ENCODE measurements around the gene FN1.

FN1 gene

DNA sequence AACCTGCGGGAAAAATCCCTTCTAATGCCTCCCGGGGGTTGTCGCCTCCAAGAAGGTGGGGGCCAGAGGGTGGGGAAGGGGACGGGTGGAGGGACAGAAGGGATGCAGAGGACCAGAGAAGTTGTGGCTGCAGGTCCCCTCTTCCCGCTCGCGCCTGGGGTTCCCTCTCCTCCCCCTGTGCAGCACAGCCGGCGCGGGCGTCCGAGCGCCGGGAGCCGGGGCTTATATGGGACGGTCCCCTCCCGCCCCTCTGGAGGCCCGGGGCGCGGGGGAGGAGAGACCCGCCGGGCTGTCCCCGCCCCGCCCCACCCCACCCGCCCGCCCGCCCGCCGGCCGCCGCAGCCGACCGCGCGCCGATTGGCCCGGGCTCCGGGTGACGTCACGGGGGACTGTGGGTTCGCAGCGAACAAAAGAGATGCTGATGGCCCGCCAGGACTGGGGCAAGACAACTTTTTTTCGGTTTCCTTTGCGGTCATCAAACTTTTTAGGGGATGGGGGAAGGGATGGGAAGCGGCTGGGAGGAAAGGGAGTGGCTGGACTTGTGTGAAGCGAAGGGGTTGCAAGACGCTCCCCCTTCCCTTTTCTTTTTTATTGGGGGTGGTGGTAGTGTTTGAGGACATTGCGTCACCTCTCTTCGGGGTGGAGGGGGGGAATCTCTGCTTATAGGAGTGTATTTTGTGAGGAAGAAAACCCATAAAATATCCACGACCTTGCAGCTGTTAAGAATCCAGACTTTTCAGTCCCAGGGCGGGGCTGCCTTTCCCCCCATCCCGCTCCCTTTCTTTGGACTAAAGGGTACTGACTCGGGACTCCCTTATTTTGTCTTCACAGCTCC lies at the start of gene FN1:
Gene FN1 (minus strand): TSS at position 199 of the 835 bp plus-strand sequence. CDS start 266 bp downstream, outside the sequence.
- Mint-ChIP-seq H3K4me3 (peak within 1 kb of the TSS; percentile 78 to 84), H3K27me3 (peaks cover 52 to 72% of the 10 kb centered on the region in 2 donors), H3K27ac (no peak within 1 kb of the TSS), H3K4me1 (peaks cover 9 to 18% of the 10 kb centered on the region in 2 donors), H3K9me3 (no peaks in the 10 kb centered on the region), H3K36me3 (no peaks in the 10 kb centered on the region)
- peak; percentile 73 to 78 for ATAC-seq (replicated peaks)
- peak; percentile 24 for DNase-seq

GRCh38 chr2:215485032-215485431 lies 49.2 kb upstream of the FN1 start:
- H3K9me3 Mint-ChIP-seq, result peaks cover 4 to 5% of the 10 kb centered on the region in 2 donors
- no peak overlapping the region for H3K27ac Mint-ChIP-seq
- no peaks in the 10 kb centered on the region for H3K36me3 Mint-ChIP-seq
- no peaks in the 10 kb centered on the region for H3K4me1 Mint-ChIP-seq
- peaks cover 6 to 12% of the 10 kb centered on the region in 2 donors for H3K27me3 Mint-ChIP-seq
- H3K4me3 Mint-ChIP-seq, result no peak overlapping the region
- ATAC-seq (replicated peaks), result no peak
- no peak for DNase-seq

GRCh38 chr2:215484570-215484969 lies 48.7 kb upstream of the FN1 start:
- DNase-seq (no peak), ATAC-seq (replicated peaks) (no peak)
- peaks cover 4 to 5% of the 10 kb centered on the region in 2 donors for H3K9me3 Mint-ChIP-seq
- no peak overlapping the region for H3K27ac Mint-ChIP-seq
- H3K36me3 Mint-ChIP-seq, result no peaks in the 10 kb centered on the region
- peaks cover 6 to 13% of the 10 kb centered on the region in 2 donors for H3K27me3 Mint-ChIP-seq
- H3K4me3 Mint-ChIP-seq, result no peak overlapping the region
- no peaks in the 10 kb centered on the region for H3K4me1 Mint-ChIP-seq

DNA sequence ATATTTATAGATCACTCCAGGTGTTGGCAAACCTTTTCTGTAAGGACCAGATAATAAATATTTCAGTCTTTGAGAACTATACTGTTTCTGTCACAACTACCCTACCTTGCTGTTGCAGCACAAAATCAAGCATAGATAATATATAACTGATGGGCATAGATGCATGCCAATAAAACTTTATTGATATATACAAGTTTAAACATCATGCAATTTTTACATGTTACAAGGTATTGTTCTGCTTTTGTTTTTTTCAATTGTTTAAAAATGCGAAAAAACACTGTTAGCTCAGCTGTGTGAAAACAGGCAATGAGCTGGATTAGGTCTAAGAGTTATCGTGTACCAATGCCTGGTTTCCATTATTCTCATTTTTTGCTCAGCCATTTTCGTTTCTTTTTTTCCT lies 47.6 kb upstream of the FN1 start:
- H3K4me1 Mint-ChIP-seq, result no peaks in the 10 kb centered on the region
- no peak overlapping the region for H3K4me3 Mint-ChIP-seq
- H3K27ac Mint-ChIP-seq, result no peak overlapping the region
- H3K27me3 Mint-ChIP-seq, result peaks cover 6 to 13% of the 10 kb centered on the region in 2 donors
- no peaks in the 10 kb centered on the region for H3K36me3 Mint-ChIP-seq
- no peak for ATAC-seq (replicated peaks)
- peaks cover 2% of the 10 kb centered on the region in 2 donors for H3K9me3 Mint-ChIP-seq
- DNase-seq, result no peak

GRCh38 chr2:215479536-215480240 lies 43.8 kb upstream of the FN1 start:
- Mint-ChIP-seq H3K4me1 (no peaks in the 10 kb centered on the region), H3K4me3 (no peak overlapping the region), H3K9me3 (no peaks in the 10 kb centered on the region), H3K36me3 (no peaks in the 10 kb centered on the region), H3K27ac (no peak overlapping the region), H3K27me3 (peaks cover 6 to 13% of the 10 kb centered on the region in 2 donors)
- DNase-seq (no peak), ATAC-seq (replicated peaks) (no peak)

DNA sequence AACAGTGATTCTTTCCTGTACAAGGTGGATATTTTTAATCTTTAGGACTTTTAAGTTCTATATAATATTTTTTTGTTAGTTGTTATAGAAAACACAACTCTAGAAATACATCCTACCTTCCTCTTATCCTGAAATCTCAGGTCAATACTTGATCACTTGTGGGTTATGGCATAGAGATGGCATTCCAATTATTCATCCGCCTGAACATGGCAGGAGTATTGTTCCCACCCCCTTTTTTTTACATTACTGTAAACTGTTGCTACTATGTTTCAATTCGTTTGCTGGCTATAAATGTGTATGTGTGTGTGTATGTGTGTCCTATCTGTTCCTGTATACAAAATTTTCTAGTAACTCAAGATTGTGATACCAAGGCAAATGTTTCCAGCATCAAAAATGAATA lies 43.3 kb upstream of the FN1 start:
- Mint-ChIP-seq H3K4me1 (no peaks in the 10 kb centered on the region), H3K9me3 (no peaks in the 10 kb centered on the region), H3K27ac (no peak overlapping the region), H3K4me3 (no peak overlapping the region), H3K27me3 (peaks cover 6 to 13% of the 10 kb centered on the region in 2 donors), H3K36me3 (no peaks in the 10 kb centered on the region)
- DNase-seq, result no peak
- no peak for ATAC-seq (replicated peaks)

- ATAC-seq (replicated peaks) (no peak), DNase-seq (no peak)
- H3K27ac Mint-ChIP-seq, result no peak overlapping the region
- H3K36me3 Mint-ChIP-seq, result no peaks in the 10 kb centered on the region
- H3K9me3 Mint-ChIP-seq, result no peaks in the 10 kb centered on the region
- H3K27me3 Mint-ChIP-seq, result peaks cover 6 to 10% of the 10 kb centered on the region in 2 donors
- H3K4me3 Mint-ChIP-seq, result no peak overlapping the region
- no peaks in the 10 kb centered on the region for H3K4me1 Mint-ChIP-seq
These were observed 40.6 kb upstream of the FN1 start for GRCh38 chr2:215476424-215476823.

DNA sequence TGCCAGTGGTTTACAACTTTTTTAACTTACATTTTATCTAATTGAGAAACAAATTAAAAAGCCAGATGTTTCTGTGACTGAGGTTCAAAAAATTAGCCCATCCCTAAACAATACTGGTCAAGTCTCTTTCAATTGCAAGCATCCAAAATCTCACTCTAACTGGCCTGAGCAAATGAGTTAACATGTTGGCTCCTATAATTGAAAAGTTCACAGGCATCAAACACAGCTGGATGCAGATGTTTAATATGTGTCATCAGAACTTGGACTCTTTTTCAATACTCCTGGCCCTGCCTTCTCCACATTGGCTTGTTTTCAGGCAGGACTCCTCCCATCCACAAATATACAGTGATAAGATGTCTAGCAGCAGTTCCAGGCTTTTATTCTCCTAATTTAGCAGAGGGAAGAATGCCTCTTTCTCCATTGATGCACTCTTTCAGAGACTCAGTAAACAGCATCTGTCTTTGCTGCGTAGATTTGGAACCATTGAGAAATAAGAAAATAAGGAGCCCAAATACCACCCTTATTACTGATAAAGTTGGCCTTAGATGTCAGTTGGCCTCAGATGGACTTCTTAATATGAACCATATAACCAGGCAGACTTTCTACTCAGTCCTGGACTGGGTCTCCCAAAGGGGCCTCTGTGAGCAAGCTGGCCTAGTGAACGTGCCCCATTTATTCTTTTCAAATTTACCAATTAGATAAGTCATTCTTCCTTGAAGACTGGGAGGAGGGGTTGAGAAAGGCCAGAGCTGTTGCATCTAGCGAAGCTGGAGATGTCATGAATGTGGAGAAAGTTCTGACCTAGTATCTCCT lies 30.4 kb upstream of the FN1 start:
- no peak overlapping the region for H3K27ac Mint-ChIP-seq
- no peak for DNase-seq
- H3K4me3 Mint-ChIP-seq, result no peak overlapping the region
- H3K9me3 Mint-ChIP-seq, result no peaks in the 10 kb centered on the region
- no peak for ATAC-seq (replicated peaks)
- no peaks in the 10 kb centered on the region for H3K36me3 Mint-ChIP-seq
- no peaks in the 10 kb centered on the region for H3K4me1 Mint-ChIP-seq
- peaks cover 8 to 14% of the 10 kb centered on the region in 2 donors for H3K27me3 Mint-ChIP-seq

DNA sequence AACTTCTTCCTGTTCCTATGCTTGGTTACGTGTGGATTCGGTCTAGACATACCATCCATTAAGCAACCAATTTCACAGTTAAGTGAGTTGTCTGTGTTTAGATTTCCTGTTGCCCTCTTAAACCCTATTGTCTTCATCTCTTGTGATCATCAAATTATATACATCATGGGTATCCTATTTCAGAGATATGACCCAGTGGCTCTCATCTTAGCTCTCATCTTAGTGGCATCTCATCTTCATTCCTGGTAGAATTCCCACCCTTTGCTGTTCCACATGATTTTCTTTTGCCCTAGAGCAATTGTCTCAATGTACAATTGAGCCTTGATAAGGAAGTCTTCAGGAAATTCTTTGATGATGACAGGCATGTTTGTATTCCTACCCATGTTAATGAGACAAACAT lies 29.4 kb upstream of the FN1 start:
- DNase-seq, result no peak
- Mint-ChIP-seq H3K27me3 (peaks cover 8 to 14% of the 10 kb centered on the region in 2 donors), H3K27ac (no peak overlapping the region), H3K4me3 (no peak overlapping the region), H3K36me3 (no peaks in the 10 kb centered on the region), H3K4me1 (no peaks in the 10 kb centered on the region), H3K9me3 (no peaks in the 10 kb centered on the region)
- no peak for ATAC-seq (replicated peaks)

DNA sequence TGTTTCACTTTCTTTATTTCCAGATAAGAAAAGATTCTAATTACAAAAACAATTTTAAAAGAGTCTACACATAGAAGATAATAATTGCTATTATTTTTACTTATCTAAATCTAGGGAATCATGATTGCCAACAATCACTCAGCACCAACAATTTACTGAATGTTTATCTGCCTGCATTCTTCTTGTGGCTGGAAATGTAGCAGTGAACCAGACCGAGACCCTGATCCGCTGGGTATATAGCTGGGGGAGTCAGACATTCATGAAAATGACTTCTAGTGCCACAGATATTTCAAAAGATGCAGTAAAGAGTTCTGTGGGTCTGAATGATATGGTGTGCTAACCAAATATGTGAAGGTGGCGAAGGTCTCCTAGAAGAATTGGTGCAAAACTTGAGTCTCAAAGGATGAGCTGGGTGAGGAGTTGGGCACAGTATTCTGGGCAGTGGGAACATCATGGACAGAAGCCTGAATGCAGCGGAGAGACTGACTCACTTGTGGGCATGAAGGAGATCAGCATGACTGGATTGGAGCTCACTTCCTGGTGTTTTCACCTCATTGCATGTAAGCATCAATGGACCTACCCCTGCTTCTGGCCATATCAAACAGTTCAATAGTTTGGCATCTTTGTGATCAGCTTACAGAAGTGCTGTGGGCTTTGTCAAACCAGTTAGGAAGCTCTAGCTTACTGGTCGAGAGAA lies 26.1 kb upstream of the FN1 start:
- H3K27ac Mint-ChIP-seq, result no peak overlapping the region

DNA sequence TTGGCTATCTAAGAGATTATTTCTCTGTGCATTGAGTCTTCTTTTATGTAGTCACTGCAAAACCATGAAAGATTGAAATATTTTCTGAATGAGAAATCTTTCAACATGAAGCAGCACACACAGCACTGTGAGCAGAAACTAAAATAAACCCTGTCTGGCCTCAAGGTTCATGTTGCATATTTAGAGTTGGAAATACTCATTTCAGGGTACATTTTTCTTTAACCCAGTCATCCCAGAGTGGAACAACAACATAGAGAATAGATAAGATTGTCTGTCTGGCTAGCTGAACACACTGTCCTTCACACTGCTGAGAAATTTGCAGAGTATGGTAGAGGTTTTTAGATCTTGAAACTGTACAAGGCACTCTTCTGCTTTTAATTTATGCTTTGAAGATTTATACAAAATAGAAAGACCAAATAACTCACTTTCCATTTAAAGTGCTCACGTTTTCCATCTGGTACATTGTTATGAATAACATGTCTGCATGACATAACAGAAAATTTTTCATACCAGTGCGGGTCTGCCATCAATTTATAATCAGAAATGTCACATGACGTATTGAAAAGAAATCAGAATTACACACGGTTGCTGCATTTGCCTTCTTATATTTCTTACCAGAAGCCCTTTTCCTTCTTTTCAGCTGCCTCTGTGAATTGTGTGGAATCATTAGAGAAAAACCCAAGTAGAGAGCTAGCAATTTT lies 25.0 kb upstream of the FN1 start:
- no peak for ATAC-seq (replicated peaks)
- H3K27ac Mint-ChIP-seq, result peak overlapping the region; percentile 9

More for the DNA sequence above, 26.1 kb upstream of the FN1 start:
- Mint-ChIP-seq H3K4me3 (no peak overlapping the region), H3K36me3 (no peaks in the 10 kb centered on the region), H3K4me1 (no peaks in the 10 kb centered on the region), H3K27me3 (peaks cover 14 to 16% of the 10 kb centered on the region in 2 donors), H3K9me3 (no peaks in the 10 kb centered on the region)
- DNase-seq (no peak), ATAC-seq (replicated peaks) (no peak)

DNA sequence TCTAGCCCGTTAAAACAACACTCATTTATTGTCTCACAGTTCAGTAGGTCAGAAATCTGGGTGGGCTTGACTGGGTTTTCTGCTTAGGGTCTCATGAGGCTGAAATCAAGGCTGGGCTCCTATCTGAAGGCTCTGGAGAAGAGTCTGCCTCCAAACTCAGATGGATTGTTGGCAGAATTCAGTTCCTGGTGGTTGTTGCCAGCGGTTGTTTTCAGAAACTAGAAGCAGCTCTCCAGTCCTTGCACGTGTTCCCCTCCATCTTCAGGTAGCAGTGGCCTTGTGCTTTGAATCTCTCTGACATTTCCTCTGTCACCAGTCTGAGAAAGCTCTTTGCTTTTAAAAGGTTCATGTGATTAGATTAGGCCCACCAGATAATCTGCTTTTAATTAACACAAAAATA lies 20.1 kb upstream of the FN1 start:
- Mint-ChIP-seq H3K9me3 (no peaks in the 10 kb centered on the region), H3K4me3 (no peak overlapping the region), H3K4me1 (no peaks in the 10 kb centered on the region), H3K36me3 (no peaks in the 10 kb centered on the region), H3K27ac (no peak overlapping the region), H3K27me3 (peaks cover 14 to 20% of the 10 kb centered on the region in 2 donors)
- no peak for ATAC-seq (replicated peaks)
- no peak for DNase-seq

More for the DNA sequence above, 25.0 kb upstream of the FN1 start:
- no peak for DNase-seq
- Mint-ChIP-seq H3K9me3 (no peaks in the 10 kb centered on the region), H3K27me3 (peaks cover 14 to 16% of the 10 kb centered on the region in 2 donors), H3K36me3 (no peaks in the 10 kb centered on the region), H3K4me3 (no peak overlapping the region), H3K4me1 (no peaks in the 10 kb centered on the region)

DNA sequence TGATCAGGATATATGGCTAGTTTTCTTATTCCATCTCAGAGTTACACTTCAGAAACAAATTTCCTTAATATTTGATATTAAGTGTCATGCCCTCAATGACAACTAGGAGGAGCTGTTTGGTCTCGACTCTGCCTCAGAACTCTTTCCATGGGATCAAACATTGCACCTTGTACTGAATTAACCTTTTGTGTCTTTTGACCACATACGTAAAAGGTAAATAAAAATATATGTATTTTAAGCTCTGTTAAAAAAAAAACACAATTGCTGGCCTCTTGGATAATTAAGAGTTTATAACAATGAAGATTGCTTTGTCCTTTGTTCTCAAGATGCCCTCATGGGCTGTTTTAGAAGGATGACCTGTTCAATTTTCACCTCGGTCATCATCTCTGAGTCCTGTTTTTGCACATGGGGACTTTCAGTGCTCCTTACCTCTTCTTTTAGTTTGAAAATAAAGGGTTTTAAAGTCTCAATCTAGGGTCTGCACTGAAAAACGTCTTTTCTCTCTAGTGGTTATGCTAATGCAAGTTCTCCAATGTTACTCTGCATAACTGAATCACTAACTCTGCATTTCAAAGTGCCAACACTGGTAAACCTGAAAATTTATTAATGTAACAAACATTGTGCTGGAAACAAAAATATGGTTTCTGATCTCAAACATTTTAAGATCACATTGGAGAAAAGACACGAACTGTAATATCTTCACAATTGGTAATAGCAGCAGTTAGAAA lies 18.8 kb upstream of the FN1 start:
- Mint-ChIP-seq H3K27me3 (peaks cover 14 to 25% of the 10 kb centered on the region in 2 donors), H3K9me3 (no peaks in the 10 kb centered on the region), H3K4me1 (no peaks in the 10 kb centered on the region), H3K4me3 (no peak overlapping the region), H3K27ac (no peak overlapping the region), H3K36me3 (no peaks in the 10 kb centered on the region)
- ATAC-seq (replicated peaks) (no peak), DNase-seq (no peak)
